GM18505 (cell line): ENCODE data around the gene SFMBT1.
"Not testable (repeated sequence)": the region's sequence is repeated elsewhere in the genome, so short reads cannot be mapped to it uniquely, and the experiment has no call there.

Source experiments
- ATAC-seq: cut with Tn5 transposase; IDR thresholded peaks from one replicate; pipeline ENCODE4 v1.9.1; 2021; ENCODE audit not compliant: unreplicated experiment
- POLR2A ChIP-seq: IDR thresholded peaks from 4 replicates; pipeline ENCODE4 v1.6.1; 2011; ENCODE audit warnings: borderline replicate concordance; ENCODE audit not compliant: insufficient read depth, insufficient read length; ENCODE audit errors: extremely low read depth

SFMBT1 gene

GRCh38 chr3:53035825-53036619 lies 9.9 kb downstream of the SFMBT1 start:
- no peak for TF ChIP-seq POLR2A
- no peak for ATAC-seq

DNA sequence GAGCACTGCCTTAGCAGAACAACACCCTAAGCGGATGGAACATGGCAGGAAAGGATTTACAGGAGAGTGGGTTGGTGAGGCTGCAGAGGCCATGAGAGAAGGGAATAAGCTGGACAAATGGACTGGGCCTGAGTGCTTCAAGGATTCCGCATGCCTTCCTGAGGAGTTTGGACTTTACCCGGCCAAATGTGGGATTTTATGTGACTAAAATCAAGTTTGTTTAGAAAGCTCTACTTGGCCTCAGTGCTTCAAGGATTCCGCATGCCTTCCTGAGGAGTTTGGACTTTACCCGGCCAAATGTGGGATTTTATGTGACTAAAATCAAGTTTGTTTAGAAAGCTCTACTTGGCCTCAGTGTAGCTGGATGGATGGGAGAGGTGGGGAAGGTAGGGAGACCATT lies 10.9 kb downstream of the SFMBT1 start:
- ATAC-seq, result not testable (repeated sequence)

DNA sequence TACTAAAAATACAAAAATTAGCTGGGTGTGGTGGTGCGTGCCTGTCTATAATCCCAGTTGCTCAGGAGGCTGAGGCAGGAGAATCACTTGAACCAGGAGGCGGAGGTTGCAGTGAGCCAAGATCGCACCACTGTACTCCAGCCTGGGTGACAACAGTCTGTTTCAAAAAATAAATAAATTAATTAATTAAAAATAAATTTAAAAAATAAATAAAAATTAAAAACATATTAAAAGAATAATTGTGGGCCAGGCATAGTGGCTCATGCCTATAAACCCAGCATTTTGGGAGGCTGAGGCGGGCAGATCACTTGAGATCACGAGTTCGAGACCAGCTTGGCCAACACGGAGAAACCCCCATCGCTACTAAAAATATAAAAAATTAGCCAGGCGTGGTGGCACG lies 11.5 kb downstream of the SFMBT1 start:
- ATAC-seq, result not testable (repeated sequence)

DNA sequence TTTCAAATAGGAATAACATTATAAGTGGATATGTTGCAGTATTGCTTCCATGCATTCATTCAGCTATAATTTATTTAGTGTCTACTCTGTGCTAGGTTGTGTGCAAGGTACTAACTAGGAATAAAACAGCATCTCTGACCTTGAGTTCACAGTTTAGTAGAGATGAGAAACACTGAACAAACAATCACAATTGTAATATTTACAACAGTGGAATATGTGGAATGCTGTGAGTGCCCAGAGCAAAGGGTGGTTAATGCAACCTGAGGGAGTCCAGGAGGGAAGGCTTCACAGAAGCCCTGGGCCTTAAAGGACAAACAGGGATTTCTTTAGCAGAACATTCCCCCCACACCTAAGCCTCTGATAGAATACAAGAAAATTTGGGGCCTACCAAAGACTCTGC lies 13.3 kb downstream of the SFMBT1 start:
- no peak for TF ChIP-seq POLR2A
- ATAC-seq, result no peak

- no peak for ATAC-seq
Observed at GRCh38 chr3:53030619-53031449, 15.0 kb downstream of the SFMBT1 start.

GRCh38 chr3:53028641-53029040 lies 17.2 kb downstream of the SFMBT1 start:
- TF ChIP-seq POLR2A, result no peak
- ATAC-seq, result no peak

More at GRCh38 chr3:53030619-53031449, 15.0 kb downstream of the SFMBT1 start:
- no peak for TF ChIP-seq POLR2A

DNA sequence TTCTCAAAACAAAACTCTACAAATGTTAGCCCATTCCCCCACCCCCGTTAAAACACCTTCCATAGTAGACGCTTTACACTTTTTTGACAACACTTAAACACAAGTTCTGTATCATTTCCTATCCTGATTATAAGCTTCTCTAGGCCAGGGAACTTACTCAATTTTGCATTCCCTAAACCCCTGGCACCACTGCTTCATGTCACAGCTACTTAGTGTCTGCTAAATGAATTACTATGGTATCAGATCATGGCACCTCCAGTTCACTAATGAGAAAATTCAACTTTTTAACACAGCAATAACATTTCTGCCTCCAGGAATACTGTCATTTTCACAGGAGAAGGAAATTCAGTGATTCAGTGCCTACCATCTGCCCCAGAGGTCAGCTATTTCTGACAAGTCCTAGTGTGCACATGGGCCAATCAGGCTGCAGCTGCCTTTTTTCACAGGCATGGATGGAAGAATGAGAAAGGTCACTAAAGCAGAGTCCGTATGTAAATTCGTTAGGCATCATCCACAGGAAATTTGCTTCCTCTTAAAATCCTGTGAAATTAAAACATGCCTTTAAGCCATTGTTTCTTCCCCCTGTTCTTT lies 18.5 kb downstream of the SFMBT1 start:
- ATAC-seq, result no peak

DNA sequence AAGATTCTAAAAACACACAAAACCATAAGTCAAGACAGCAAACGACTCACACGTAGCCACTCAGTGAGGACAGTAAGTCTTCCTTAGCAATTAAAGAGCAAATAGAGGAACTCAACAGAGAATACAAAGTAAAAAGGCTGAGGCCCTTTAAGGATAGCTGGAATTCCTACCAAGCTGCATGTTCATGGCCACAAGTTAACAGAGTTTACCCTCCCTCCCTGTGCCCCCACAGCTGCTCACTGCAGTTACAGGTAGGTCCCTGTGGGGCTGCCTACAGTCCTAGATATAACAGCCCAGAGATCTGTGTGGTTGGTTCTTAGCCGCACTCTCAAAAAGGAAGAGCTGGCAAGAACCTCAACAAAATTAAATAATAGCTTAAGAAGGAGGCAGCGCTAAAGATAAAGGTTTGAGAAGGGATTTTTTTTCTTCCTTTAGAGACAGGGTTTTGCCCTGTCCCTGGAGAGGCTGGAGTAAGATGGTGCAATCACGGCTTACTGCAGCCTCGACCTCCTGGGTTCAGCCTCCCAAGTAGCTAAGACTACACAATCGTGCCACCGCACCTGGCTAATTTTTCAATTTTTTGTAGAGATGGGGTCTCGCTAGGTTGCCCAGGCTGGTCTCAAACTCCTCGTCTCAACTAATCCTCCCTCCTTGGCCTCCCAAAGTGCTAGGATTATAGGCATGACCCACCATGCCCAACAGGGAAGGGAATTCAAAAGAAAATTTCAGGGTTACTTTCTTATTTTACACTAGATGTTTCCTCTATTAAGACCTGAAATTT lies 19.3 kb downstream of the SFMBT1 start:
- TF ChIP-seq POLR2A, result no peak
- no peak for ATAC-seq

More for the DNA sequence above, 18.5 kb downstream of the SFMBT1 start:
- TF ChIP-seq POLR2A, result no peak

DNA sequence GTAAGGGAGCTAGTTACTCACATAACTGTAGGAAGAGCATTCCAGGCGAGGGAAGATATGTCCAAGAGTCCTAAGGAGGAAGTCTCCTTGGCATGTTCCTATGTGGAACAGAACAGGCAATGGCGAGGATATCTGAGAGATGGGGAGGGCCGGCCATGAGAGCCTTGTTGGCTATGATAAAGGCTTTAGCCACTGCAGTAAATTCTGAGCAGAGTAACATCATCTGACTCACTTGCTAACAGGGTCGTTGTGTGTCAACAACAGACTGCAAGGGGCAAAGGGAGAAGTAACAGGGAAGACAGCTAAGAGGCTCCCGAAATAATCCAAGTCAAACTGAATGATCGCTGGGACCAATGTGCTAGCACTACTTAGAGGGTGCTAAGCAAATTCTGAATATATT lies 21.6 kb downstream of the SFMBT1 start:
- no peak for TF ChIP-seq POLR2A
- ATAC-seq, result no peak

DNA sequence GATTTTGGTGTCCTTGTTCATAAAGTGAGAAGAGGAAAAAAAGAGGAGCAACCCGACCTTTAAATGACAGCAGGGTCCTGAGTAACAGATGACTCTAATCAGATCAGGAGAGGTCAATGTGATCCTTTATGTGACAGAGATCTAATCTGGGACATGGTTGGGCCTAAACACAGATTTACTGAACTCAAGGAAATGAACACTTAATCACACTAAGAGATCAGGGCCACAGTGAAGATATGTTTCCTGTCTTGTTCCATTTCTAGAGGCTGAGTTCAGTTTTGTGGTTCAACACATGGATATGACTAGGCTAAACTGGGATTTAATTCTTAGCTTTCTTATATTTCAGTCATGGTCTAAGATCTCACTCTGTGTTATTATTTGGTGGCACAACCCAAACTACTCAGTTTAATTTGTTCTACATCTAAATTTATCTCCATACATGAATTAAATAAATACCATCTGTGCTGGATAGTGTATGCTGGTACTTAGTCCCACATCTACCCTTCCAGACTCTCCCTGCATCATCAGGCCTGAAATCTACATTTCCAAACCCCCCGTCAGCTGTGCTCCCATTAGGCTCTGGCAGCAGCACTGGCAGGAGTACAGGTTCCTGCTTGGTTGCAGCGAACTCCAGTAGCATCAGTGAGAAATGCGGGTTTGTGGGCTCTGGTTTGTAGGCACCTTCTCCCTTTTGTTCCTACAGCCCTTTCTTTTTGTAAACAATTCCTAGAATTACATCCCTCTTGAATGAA lies 22.6 kb downstream of the SFMBT1 start:
- ATAC-seq, result no peak
- TF ChIP-seq POLR2A, result no peak

DNA sequence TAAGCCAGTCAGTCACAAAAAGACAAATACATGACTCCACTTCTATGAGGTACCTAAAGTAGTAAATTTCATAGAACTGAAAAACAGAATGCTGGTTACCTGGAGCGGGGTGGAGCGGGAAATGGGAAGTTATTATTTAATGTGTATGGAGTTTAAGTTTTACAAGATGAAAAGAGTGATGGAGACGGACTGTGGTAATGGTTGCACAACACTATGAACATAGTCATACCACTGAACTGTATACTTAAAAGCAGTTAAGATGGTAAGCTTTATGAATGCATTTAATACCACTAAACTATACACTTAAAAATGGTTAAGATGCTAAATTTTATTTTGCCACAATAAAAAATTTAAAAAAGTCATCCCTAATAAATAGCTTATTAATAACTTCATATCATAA lies 23.2 kb downstream of the SFMBT1 start:
- no peak for TF ChIP-seq POLR2A
- ATAC-seq, result no peak

- TF ChIP-seq POLR2A, result no peak
- no peak for ATAC-seq
Observed at GRCh38 chr3:53016236-53016635, 29.6 kb downstream of the SFMBT1 start.
